Ovary (tissue), 9 donors: ENCODE measurements around the gene SLC25A39. TPM values are rescaled to one million over a fixed set of nuclear protein-coding genes. Genes with fewer than 3 reads are reported as not detected.

ENCODE experiments used
- DNase-seq, 5 donors: peaks; one replicate each; pipeline ENCODE4 v3.0.0-alpha.2; 2019 to 2020
- H3K27ac ChIP-seq, 2 donors: fragments of 200-600 bp; one replicate each; pipeline versions ENCODE4 v1.5.1 to v1.8.0; 2019 to 2022
- H3K27me3 ChIP-seq: fragments of 200-600 bp; one replicate; pipeline ENCODE4 v1.8.0; 2022
- H3K36me3 ChIP-seq: fragments of 200-600 bp; sonication (generic); one replicate; pipeline ENCODE4 v1.5.1; 2019
- H3K4me1 ChIP-seq: one replicate; pipeline ENCODE4 v1.8.1; 2013; ENCODE audit warnings: mild to moderate bottlenecking, moderate library complexity; ENCODE audit not compliant: insufficient read depth
- H3K4me3 ChIP-seq: fragments of 200-600 bp; sonication (generic); one replicate; pipeline ENCODE4 v1.5.1; 2017
- H3K9me3 ChIP-seq, 2 donors: fragments of 200-600 bp in 1 of 2; sonication (generic) in 1 of 2; one replicate each; pipeline versions ENCODE4 v1.5.1 to v1.8.1; 2013 to 2019; ENCODE audit warnings: mild to moderate bottlenecking in 1 of 2, moderate library complexity in 1 of 2
- EP300 ChIP-seq: sonication (generic); formaldehyde crosslinking; IDR thresholded peaks from one replicate; pipeline ENCODE4 v1.6.1; 2017; ENCODE audit warnings: antibody characterized with exemption
- POLR2A ChIP-seq: fragments of 450-650 bp; IDR thresholded peaks from one replicate; pipeline ENCODE4 v1.6.1; 2017; ENCODE audit warnings: antibody characterized with exemption, mild to moderate bottlenecking, moderate library complexity
- WGBS, 3 donors: extraction: QIAGEN DNeasy Blood & Tissue Kit in 1 of 3; methylation state at CpG; one replicate each; pipeline versions ENCODE4 v1.1.5 to v1.1.7; 2013 to 2017; 5-methylcytosine and 5-hydroxymethylcytosine counted together
- intact Hi-C, 4 donors: fragments of 100-400 bp; cut with DNase I; formaldehyde crosslinking; loops; one replicate each; pipeline versions ENCODE4 v1.11.0 to v1.15.1; 2022 to 2023
- polyA plus RNA-seq, 2 donors: library from polyadenylated mRNA; stranded (reverse); fragments of 200-250 nt in 1 of 2; fragments of 350-450 nt in 1 of 2; fragmentation: Illumina TruSeq in 1 of 2; extraction: RNeasy Lipid Tissue Mini Kit (QIAGEN cat#74804) in 1 of 2; gene quantifications; one replicate each; pipeline ENCODE4 v1.2.3, GENCODE V29; 2013 to 2014
- total RNA-seq, 7 donors: library from RNA; depleted of rRNA in 2 of 7; stranded (reverse); fragments of >200 nt in 2 of 7; fragmentation: NEBNext Ultra II Directional in 3 of 7; extraction: Animal tissue kit (Norgen Biotek cat#: 25700) in 3 of 7; gene quantifications; one replicate each; pipeline versions ENCODE4 v1.1.0 to v1.2.4, GENCODE V29; 2016 to 2023
- TF ChIP-seq, protein P1 (sequence below), 3 donors: fragments of 450-650 bp in 2 of 3; fragments of 200-600 bp in 1 of 3; IDR thresholded peaks; one replicate each; pipeline versions ENCODE4 v1.5.1 to v1.8.0; 2016 to 2022; ENCODE audit warnings: antibody characterized with exemption in 3 of 3, mild to moderate bottlenecking in 1 of 3
- donor health status: DM: no; HTN: no; CAD: no; lungs with moderate emphysema.
- donor health status: DM: no; HTN: no; CAD: no.
- donor health status: Bipolar disorder and iron deficiency.
- donor health status: DM: yes; HTN: yes; CAD: no.
- donor health status: DM: no; HTN: no; CAD: no.
- donor health status: DM: yes; HTN: yes; CAD: no.

SLC25A39 gene
- total and polyA plus RNA-seq, 9 donors = 15.9 to 111 (median 63.8) TPM

DNA sequence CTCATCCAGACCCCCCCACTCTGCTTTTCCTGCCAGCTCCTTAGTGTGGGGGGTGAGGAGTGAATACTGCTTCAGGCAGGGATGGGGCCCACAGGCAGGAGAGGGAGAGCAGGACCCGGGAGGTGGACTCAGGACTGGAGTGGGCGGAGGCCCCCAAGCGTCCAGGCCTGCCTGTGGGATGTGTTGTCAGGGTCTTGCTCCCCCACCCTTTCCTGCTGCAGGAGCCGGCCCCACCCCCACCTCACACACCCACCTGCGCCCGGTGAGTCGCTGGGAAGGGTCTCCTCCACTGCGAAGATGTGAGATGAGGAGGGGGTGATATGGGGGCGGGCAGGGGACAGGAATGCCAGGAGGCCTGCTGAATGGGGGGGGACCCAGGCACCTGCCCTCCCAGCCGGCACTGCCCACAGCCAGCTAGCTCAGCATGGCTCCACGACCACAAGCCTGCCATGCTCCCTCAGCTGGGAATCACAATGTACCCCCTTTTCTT is 37.9 kb upstream of the SLC25A39 start:
- peak overlapping the region; percentile 59 for H3K4me3 ChIP-seq
- peak in 1 of 5 donors; percentile 50 for DNase-seq
- H3K27me3 ChIP-seq = no peaks in the 10 kb centered on the region
- H3K27ac ChIP-seq = no peak overlapping the region
- H3K4me1 ChIP-seq = peaks cover 7% of the 10 kb centered on the region
- H3K9me3 ChIP-seq = no peaks in the 10 kb centered on the region
- H3K36me3 ChIP-seq = no peaks in the 10 kb centered on the region
- intact Hi-C loops = no loop called here
- TF ChIP-seq, protein P1, sequence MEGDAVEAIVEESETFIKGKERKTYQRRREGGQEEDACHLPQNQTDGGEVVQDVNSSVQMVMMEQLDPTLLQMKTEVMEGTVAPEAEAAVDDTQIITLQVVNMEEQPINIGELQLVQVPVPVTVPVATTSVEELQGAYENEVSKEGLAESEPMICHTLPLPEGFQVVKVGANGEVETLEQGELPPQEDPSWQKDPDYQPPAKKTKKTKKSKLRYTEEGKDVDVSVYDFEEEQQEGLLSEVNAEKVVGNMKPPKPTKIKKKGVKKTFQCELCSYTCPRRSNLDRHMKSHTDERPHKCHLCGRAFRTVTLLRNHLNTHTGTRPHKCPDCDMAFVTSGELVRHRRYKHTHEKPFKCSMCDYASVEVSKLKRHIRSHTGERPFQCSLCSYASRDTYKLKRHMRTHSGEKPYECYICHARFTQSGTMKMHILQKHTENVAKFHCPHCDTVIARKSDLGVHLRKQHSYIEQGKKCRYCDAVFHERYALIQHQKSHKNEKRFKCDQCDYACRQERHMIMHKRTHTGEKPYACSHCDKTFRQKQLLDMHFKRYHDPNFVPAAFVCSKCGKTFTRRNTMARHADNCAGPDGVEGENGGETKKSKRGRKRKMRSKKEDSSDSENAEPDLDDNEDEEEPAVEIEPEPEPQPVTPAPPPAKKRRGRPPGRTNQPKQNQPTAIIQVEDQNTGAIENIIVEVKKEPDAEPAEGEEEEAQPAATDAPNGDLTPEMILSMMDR (IDR thresholded peaks at IDR 0.05) = no peak
- TF ChIP-seq POLR2A = no peak
- no peak for TF ChIP-seq EP300
- 5 to 13% (median 7%) methylated on average over 10 to 11 of the region's 11 CpGs for WGBS, 3 donors

DNA sequence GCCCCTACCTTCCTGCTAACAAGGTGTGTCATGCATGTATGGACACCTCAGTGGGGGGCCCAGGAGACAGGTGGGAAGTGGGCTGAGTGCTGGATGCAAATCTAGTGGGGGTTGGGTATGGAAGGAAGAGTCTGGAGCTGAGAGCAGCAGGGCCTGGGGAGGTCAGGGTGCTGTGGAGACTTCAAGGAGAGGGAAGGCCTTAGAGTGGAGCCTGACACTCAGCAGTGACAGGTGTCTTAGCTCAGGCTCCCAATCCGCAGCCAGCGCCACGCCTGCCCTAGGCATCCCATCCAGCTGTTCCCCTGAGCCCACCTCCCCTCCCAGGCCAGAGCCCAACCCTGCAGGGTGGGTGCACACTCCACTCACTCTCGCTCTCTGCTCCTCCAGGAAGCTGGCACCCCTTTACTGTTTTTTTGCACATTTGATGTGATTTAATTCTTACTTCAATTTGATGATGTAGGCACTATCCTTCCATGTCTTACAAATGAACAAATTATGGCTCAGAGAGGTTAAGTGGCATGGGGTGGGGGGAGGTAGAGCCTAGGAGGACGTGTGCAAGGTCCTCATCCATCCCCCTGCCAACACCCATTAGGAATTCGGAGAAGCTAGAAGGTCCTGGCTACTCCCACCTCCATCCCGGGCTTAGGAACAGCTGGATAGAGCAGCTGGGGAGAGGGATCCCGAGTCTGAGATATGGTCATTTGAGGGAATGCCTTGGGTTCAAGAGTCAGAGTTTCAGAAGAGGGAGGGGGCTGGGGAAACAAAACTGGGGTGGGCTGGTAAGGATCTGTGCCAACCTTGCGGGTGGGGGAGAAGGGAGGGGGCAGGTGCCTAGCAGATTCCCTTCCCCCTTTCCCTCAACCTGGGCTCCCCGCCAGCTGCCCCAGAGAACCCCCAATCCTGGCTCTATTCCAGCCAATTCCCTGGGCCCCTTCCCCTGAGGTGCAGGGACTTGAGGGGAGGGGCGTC is 37.0 kb upstream of the SLC25A39 start:
- Histone ChIP-seq H3K9me3 (no peaks in the 10 kb centered on the region), H3K27ac (peak overlapping the region in 1 of 2 donors; percentile 38), H3K36me3 (no peaks in the 10 kb centered on the region), H3K27me3 (no peaks in the 10 kb centered on the region), H3K4me3 (no peak overlapping the region), H3K4me1 (peaks cover 7% of the 10 kb centered on the region)
- no peak for TF ChIP-seq POLR2A
- TF ChIP-seq EP300 = no peak
- TF ChIP-seq, protein P1 (IDR thresholded peaks at IDR 0.05) = no peak
- 23 to 39% (median 25%) methylated on average over 11 of the region's 11 CpGs for WGBS, 3 donors
- intact Hi-C loops = no loop called here
- DNase-seq = peak in 2 of 5 donors; percentile 57 to 64

DNA sequence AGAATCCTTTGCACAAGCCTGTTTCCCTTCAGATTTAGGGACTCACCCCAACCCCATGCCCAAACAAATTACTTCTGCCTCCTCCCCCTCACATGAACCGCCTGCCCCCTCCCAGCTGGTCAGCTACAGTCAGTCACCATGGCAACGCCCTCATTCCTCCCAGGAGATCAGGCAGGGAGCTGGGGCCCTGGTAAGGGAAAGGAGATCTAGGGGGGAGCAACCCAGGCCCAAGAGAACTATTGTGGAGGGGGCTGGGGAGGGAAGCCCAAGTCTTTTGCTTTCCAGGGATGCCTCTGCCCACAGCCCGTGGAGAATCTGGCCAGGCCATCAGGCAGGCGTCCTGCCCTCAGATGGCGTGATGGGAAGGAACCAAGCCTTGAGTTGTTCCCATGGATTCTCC is 36.2 kb upstream of the SLC25A39 start:
- no peak overlapping the region for H3K4me3 ChIP-seq
- TF ChIP-seq, protein P1 (IDR thresholded peaks at IDR 0.05) = no peak
- TF ChIP-seq EP300 (no peak), POLR2A (no peak)
- no peaks in the 10 kb centered on the region for H3K36me3 ChIP-seq
- no peaks in the 10 kb centered on the region for H3K9me3 ChIP-seq
- intact Hi-C loops = no loop called here
- H3K27ac ChIP-seq = peak overlapping the region in 1 of 2 donors; percentile 38
- H3K4me1 ChIP-seq = peaks cover 7% of the 10 kb centered on the region
- peak; percentile 69 to 94 (median 86) for DNase-seq
- H3K27me3 ChIP-seq = no peaks in the 10 kb centered on the region
- 35 to 42% (median 36%) methylated on average over 5 of the region's 5 CpGs for WGBS, 3 donors

GRCh38 chr17:44360144-44360533 is 35.5 kb upstream of the SLC25A39 start:
- no peak for DNase-seq
- Histone ChIP-seq H3K27me3 (no peaks in the 10 kb centered on the region), H3K36me3 (no peaks in the 10 kb centered on the region), H3K4me3 (no peak overlapping the region), H3K4me1 (peaks cover 7% of the 10 kb centered on the region), H3K27ac (no peak overlapping the region), H3K9me3 (no peaks in the 10 kb centered on the region)
- intact Hi-C loops = no loop called here
- no peak for TF ChIP-seq POLR2A
- TF ChIP-seq, protein P1 (IDR thresholded peaks at IDR 0.05) = no peak
- no peak for TF ChIP-seq EP300
- WGBS, 3 donors = 55 to 60% (median 58%) methylated on average over 6 of the region's 6 CpGs
